ENCODE results near the gene METTL1.

The METTL1 gene

DNA sequence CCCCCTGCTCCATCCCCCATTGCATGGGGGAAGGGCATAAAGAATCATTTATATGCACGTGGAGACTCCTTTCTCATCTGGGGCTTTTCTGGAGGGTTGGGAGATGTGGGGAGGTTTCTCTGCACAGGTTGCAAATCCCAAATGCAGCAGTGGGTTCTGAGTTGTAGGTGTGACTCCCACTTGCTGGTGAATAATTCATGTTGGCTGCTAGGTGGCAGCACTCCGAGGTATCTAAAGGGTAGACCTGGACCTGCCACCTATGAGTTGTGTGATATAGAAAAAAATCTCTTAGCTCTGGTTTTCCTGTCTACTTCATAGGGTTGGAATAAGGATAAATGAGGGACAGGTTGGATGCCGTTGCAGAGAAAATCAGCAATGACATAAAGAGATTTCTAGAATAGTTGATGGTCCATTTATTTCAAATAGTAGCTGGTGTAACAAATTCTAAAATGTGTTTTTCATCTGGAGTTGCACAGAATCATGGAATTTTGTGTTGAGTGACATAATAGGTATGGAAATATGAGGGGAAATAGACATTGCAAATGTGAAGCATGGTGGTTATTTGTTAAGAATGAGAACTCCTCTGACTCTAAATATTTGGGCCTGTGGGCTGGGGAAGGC, 12.4 kb downstream of the METTL1 start:
- in situ Hi-C loops (cut with MboI; ENCODE audit: low sequenced_read_pairs), result no loop called here
- Histone ChIP-seq H3K27me3 (ENCODE audit: low read depth) (peaks cover 3% of the 10 kb centered on the region), H3K36me3 (replicated peaks) (peaks cover 18% of the 10 kb centered on the region), H3K4me3 (no peak overlapping the region), H3K9me3 (no peaks in the 10 kb centered on the region), H3K4me1 (peaks cover 9% of the 10 kb centered on the region)
- no peak for DNase-seq (ENCODE audit: low spot score in 2 of 2)

DNA sequence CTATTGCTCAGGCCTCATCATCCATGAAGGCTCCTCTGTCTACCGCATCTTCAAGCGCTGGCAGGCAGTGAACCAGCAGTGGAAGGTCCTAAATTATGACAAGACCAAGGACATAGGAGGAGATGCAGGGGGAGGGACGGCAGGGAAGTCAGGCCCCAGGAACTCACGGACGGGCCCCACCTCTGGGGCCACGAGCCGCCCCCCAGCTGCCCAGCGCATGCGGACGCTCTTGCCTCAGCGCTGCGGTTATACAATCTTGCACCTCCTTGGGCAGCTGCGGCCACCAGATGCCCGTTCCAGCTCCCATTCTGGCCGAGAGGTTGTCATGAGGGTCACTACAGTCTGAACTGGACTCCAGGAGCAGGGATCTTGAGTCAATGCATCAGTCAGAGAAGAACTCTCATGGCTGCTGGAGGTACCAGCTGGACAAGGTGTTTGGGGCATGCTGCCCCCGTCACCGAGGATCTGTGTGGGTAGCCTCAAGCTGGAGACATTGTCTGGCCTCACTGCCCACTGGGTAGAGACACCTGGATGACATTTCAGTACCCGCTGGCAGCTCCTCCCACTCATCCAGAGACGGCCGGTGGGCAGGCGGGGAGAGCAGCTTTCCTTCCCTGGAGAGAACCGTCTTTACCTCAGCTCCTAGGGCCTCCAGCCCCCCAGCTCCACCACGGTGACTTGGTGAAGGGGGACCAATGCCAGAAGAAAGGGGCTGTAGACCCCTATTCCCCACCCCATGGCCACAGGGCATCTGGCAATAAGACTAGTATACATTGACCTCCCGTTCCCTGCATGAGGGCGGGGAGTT, 13.1 kb downstream of the METTL1 start:
- peaks cover 13% of the 10 kb centered on the region for H3K4me1 ChIP-seq
- in situ Hi-C loops (cut with MboI; ENCODE audit: low sequenced_read_pairs), result no loop called here
- DNase-seq (ENCODE audit: low spot score in 2 of 2), result no peak

DNA sequence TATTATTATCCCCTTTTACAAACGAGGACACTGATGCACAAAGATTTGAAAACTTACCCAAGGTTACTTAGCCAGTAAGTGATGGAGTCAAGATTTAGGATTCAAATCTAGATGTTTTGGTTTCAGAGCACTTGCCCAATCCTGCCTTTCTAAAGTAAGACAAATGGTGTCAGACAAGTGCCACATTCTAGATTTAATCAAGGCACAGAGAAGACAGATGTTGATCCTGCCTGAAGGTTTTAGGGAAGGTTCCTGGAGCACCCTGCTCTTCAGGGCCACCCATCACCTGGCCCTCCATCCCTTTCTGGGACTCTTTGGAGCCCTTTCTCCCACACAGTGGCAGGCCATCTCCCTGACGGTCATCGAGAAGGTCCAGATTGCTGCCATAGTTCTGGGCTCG, 14.1 kb downstream of the METTL1 start:
- Histone ChIP-seq H3K9me3 (no peaks in the 10 kb centered on the region), H3K4me3 (no peak overlapping the region), H3K36me3 (replicated peaks) (peaks cover 18% of the 10 kb centered on the region), H3K4me1 (peaks cover 13% of the 10 kb centered on the region), H3K27me3 (ENCODE audit: low read depth) (no peaks in the 10 kb centered on the region)
- in situ Hi-C loops (cut with MboI; ENCODE audit: low sequenced_read_pairs), result no loop called here
- DNase-seq (ENCODE audit: low spot score in 2 of 2), result no peak

More for the DNA sequence above, 13.1 kb downstream of the METTL1 start:
- H3K9me3 ChIP-seq, result no peaks in the 10 kb centered on the region
- no peak overlapping the region for H3K4me3 ChIP-seq
- H3K36me3 ChIP-seq (replicated peaks), result peaks cover 18% of the 10 kb centered on the region
- H3K27me3 ChIP-seq (ENCODE audit: low read depth), result no peaks in the 10 kb centered on the region

GRCh38 chr12:57756406-57757341, 15.2 kb downstream of the METTL1 start:
- in situ Hi-C loops (cut with MboI; ENCODE audit: low sequenced_read_pairs), result no loop called here
- H3K4me3 ChIP-seq, result peak overlapping the region; percentile 54

DNA sequence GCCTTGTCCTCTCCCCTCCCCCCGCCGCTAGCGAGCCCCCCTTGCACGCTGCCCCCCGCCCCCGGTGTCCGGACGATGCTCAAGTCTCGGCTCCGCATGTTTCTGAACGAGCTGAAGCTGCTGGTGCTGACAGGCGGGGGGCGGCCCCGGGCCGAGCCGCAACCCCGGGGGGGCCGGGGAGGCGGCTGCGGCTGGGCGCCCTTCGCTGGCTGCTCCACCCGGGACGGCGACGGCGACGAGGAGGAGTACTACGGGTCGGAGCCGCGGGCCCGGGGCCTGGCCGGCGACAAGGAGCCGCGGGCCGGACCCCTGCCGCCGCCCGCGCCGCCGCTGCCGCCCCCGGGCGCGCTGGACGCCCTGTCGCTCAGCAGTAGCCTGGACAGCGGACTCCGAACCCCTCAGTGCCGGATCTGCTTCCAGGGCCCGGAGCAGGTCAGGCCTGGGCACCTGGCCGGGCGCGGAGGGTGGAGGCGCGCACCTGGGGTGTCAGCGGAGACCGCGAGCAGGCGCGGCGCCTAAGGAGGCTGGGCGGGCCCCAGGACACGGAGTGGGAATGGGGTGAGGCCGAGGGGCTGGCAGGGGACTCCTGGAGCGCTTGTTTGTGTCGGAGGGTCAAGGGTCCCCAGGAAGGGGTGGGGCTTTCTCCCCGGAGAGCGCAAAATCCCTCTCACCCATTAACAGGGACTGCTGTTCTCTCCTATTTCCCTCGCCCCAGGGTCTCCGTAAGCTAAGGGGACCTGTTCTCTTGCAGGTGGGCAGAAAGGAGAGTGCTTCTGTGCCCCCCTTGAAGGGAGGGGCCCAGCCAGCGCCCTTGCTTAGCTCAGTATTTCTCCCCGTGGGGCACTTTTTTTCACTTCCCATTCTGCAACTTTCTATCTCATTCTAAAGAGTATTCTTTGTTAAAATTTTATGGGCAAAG, 16.2 kb downstream of the METTL1 start:
- Histone ChIP-seq H3K9me3 (no peaks in the 10 kb centered on the region), H3K27me3 (ENCODE audit: low read depth) (no peaks in the 10 kb centered on the region), H3K4me3 (peak overlapping the region; percentile 54), H3K4me1 (peaks cover 16% of the 10 kb centered on the region), H3K36me3 (replicated peaks) (peaks cover 25% of the 10 kb centered on the region)
- peak in 1 of 2 experiments; percentile 62 for DNase-seq (ENCODE audit: low spot score in 2 of 2)
- in situ Hi-C loops (cut with MboI; ENCODE audit: low sequenced_read_pairs), result no loop called here

More at GRCh38 chr12:57756406-57757341, 15.2 kb downstream of the METTL1 start:
- Histone ChIP-seq H3K27me3 (ENCODE audit: low read depth) (no peaks in the 10 kb centered on the region), H3K4me1 (peaks cover 16% of the 10 kb centered on the region), H3K9me3 (no peaks in the 10 kb centered on the region), H3K36me3 (replicated peaks) (peaks cover 18% of the 10 kb centered on the region)
- DNase-seq (ENCODE audit: low spot score in 2 of 2), result peak; percentile 63 to 82

DNA sequence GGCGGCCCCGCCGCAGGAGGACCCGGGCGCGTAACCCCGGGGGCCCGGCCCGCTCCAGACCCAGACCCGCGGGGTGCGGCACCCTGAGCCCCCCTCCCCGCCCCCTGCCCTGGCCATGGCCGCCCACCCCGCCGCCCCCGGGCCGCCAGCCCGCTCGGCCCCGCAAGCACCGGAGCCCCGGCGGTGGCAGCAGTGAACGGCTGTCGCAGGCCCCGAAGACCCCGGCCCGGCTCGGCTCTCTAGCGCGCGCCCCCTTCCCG, 16.8 kb downstream of the METTL1 start:
- DNase-seq (ENCODE audit: low spot score in 2 of 2), result no peak
- Histone ChIP-seq H3K4me3 (peak overlapping the region; percentile 54), H3K27me3 (ENCODE audit: low read depth) (no peaks in the 10 kb centered on the region), H3K4me1 (peaks cover 16% of the 10 kb centered on the region), H3K9me3 (no peaks in the 10 kb centered on the region), H3K36me3 (replicated peaks) (peaks cover 31% of the 10 kb centered on the region)
- in situ Hi-C loops (cut with MboI; ENCODE audit: low sequenced_read_pairs), result no loop called here

GRCh38 chr12:57754411-57755193, 17.3 kb downstream of the METTL1 start, which contains the start of gene MARCHF9:
Gene MARCHF9 (plus strand): TSS chr12:57755103. CDS start chr12:57755529, 426 bp downstream.
- H3K4me1 ChIP-seq, result peaks cover 16% of the 10 kb centered on the region
- peak within 1 kb of the TSS; percentile 54 for H3K4me3 ChIP-seq
- in situ Hi-C loops (cut with MboI; ENCODE audit: low sequenced_read_pairs), result no loop called here
- DNase-seq (ENCODE audit: low spot score in 2 of 2), result peak; percentile 72 to 91
- H3K9me3 ChIP-seq, result no peaks in the 10 kb centered on the region
- H3K36me3 ChIP-seq (replicated peaks), result peaks cover 34% of the 10 kb centered on the region
- no peaks in the 10 kb centered on the region for H3K27me3 ChIP-seq (ENCODE audit: low read depth)

- DNase-seq (ENCODE audit: low spot score in 2 of 2), result no peak
These were observed 18.1 kb downstream of the METTL1 start for GRCh38 chr12:57753756-57754337.

DNA sequence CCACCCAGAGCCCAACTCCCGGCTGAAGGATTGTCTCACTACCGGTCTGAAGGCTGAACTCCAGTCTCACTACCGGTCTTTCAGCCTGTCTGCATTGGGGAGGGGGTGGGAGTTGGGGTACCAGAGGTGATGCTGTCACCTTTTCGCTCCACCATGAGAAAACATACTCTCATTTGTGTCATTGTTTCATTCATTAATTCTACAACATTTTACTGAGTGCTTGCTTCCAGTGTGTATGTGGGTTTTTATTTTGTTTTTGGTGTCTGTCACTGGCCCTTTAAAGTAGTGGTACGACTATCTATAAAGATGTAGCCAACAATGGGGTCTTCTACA, 19.3 kb downstream of the METTL1 start:
- no peak for DNase-seq (ENCODE audit: low spot score in 2 of 2)
- H3K9me3 ChIP-seq, result no peaks in the 10 kb centered on the region
- H3K4me1 ChIP-seq, result peaks cover 16% of the 10 kb centered on the region
- H3K27me3 ChIP-seq (ENCODE audit: low read depth), result no peaks in the 10 kb centered on the region
- in situ Hi-C loops (cut with MboI; ENCODE audit: low sequenced_read_pairs), result no loop called here
- peaks cover 39% of the 10 kb centered on the region for H3K36me3 ChIP-seq (replicated peaks)
- peak overlapping the region; percentile 6; the same call in 1 of the 2 replicates for H3K4me3 ChIP-seq

More at GRCh38 chr12:57753756-57754337, 18.1 kb downstream of the METTL1 start:
- Histone ChIP-seq H3K4me3 (no peak overlapping the region), H3K4me1 (peaks cover 16% of the 10 kb centered on the region), H3K9me3 (no peaks in the 10 kb centered on the region), H3K27me3 (ENCODE audit: low read depth) (no peaks in the 10 kb centered on the region), H3K36me3 (replicated peaks) (peaks cover 39% of the 10 kb centered on the region)
- in situ Hi-C loops (cut with MboI; ENCODE audit: low sequenced_read_pairs), result no loop called here

GRCh38 chr12:57751788-57752667, 19.9 kb downstream of the METTL1 start, which contains the start of gene CDK4:
Gene CDK4 (minus strand): TSS chr12:57752310. CDS start chr12:57751717, 593 bp downstream.
- Histone ChIP-seq H3K27me3 (ENCODE audit: low read depth) (no peaks in the 10 kb centered on the region), H3K4me1 (peaks cover 15% of the 10 kb centered on the region), H3K36me3 (replicated peaks) (peaks cover 42% of the 10 kb centered on the region), H3K9me3 (no peaks in the 10 kb centered on the region), H3K4me3 (peak within 1 kb of the TSS; percentile 94)
- in situ Hi-C loops (cut with MboI; ENCODE audit: low sequenced_read_pairs), result no loop called here
- DNase-seq (ENCODE audit: low spot score in 2 of 2), result peak; percentile 99 to 100

DNA sequence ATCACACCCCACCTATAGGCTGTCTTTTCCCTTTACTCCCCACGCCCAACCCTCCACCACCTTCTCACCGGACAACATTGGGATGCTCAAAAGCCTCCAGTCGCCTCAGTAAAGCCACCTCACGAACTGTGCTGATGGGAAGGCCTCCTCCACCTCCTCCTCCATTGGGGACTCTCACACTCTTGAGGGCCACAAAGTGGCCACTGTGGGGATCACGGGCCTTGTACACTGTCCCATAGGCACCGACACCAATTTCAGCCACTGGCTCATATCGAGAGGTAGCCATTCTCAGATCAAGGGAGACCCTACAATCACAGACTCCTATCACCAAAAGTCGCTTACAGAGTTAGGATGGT, 20.5 kb downstream of the METTL1 start:
- Histone ChIP-seq H3K4me3 (peak overlapping the region; percentile 94), H3K36me3 (replicated peaks) (peaks cover 41% of the 10 kb centered on the region), H3K4me1 (peaks cover 10% of the 10 kb centered on the region), H3K9me3 (no peaks in the 10 kb centered on the region), H3K27me3 (ENCODE audit: low read depth) (no peaks in the 10 kb centered on the region)
- in situ Hi-C loops (cut with MboI; ENCODE audit: low sequenced_read_pairs), result no loop called here
- DNase-seq (ENCODE audit: low spot score in 2 of 2), result no peak

Measured in HAP-1 (cell line).